ENCODE results near the gene DES.

GRCh38 chr2:219466816-219467735 lies 48.9 kb downstream of the DES start:
- no peak for TF ChIP-seq POLR2A (IDR thresholded peaks at IDR 0.05; ENCODE audit: low read depth, low read length)
- TF ChIP-seq POLR2AphosphoS5 (IDR thresholded peaks at IDR 0.05; ENCODE audit: low read depth, low read length): no peak

Measured in GM12891 (cell line).